Osteoblast (primary cell): ENCODE results near the gene TNFRSF14. TPM values are rescaled to one million over a fixed set of nuclear protein-coding genes. Genes with fewer than 3 reads are reported as not detected.

Source experiments
- DNase-seq: peaks from one replicate; pipeline ENCODE4 v3.0.0; 2011; ENCODE audit warnings: low spot score, mixed read lengths; ENCODE audit not compliant: insufficient read length; ENCODE audit errors: missing footprints
- H2AFZ ChIP-seq: 2 replicates; pipeline ENCODE4 v1.6.0; 2011; ENCODE audit warnings: mild to moderate bottlenecking, low read length
- H3K27ac ChIP-seq: 2 replicates; pipeline ENCODE4 v1.5.1; 2011; ENCODE audit warnings: mild to moderate bottlenecking, low read depth, low read length, moderate library complexity
- H3K27me3 ChIP-seq: 2 replicates; pipeline ENCODE4 v1.6.0; 2012; ENCODE audit warnings: mild to moderate bottlenecking, control low read depth, inconsistent platforms, low read length, moderate library complexity; ENCODE audit not compliant: insufficient read depth
- H3K36me3 ChIP-seq: 2 replicates; pipeline ENCODE4 v1.5.1; 2011; ENCODE audit warnings: mild to moderate bottlenecking, low read length, control low read depth, moderate library complexity; ENCODE audit not compliant: insufficient read depth
- H3K4me1 ChIP-seq: 2 replicates; pipeline ENCODE4 v1.5.1; 2011; ENCODE audit warnings: mild to moderate bottlenecking, low read length, control low read depth, moderate library complexity; ENCODE audit not compliant: insufficient read depth
- H3K4me2 ChIP-seq: 2 replicates; pipeline ENCODE4 v1.6.0; 2011; ENCODE audit warnings: mild to moderate bottlenecking, low read length; ENCODE audit not compliant: insufficient read depth
- H3K4me3 ChIP-seq: fragments of 200-600 bp; sonication (generic); 3 replicates; pipeline ENCODE4 v1.5.1; 2012; ENCODE audit warnings: mild to moderate bottlenecking, low read length, inconsistent platforms; ENCODE audit not compliant: insufficient read depth
- H3K79me2 ChIP-seq: 2 replicates; pipeline ENCODE4 v1.6.0; 2012; ENCODE audit warnings: mild to moderate bottlenecking, low read length, control low read depth, inconsistent platforms; ENCODE audit not compliant: insufficient read depth
- H3K9me3 ChIP-seq: 2 replicates; pipeline ENCODE4 v1.5.1; 2011; ENCODE audit warnings: low read depth, low read length, control low read depth
- H4K20me1 ChIP-seq: 2 replicates; pipeline ENCODE4 v1.6.0; 2012; ENCODE audit warnings: mild to moderate bottlenecking, low read length, control low read depth; ENCODE audit not compliant: insufficient read depth
- CTCF ChIP-seq: IDR thresholded peaks from 2 replicates; pipeline ENCODE4 v1.5.1; 2011; ENCODE audit warnings: mild to moderate bottlenecking, low read depth, low read length, moderate library complexity; ENCODE audit errors: extremely low read depth
- total RNA-seq: library from RNA; depleted of rRNA; stranded (reverse); fragments of >200 nt; gene quantifications from 2 replicates; pipeline ENCODE4 v1.2.3, GENCODE V29; 2012

Gene TNFRSF14
- total RNA-seq, 1 donor = 36.6 TPM

- Histone ChIP-seq H3K9me3 (no peaks in the 10 kb centered on the region), H3K4me2 (no peak overlapping the region), H3K27ac (no peak overlapping the region), H3K4me3 (no peak overlapping the region), H3K36me3 (no peaks in the 10 kb centered on the region), H2AFZ (peak overlapping the region; percentile 80), H4K20me1 (no peaks in the 10 kb centered on the region), H3K27me3 (no peaks in the 10 kb centered on the region), H3K4me1 (peaks cover 5% of the 10 kb centered on the region), H3K79me2 (no peaks in the 10 kb centered on the region)
- no peak for DNase-seq
- no peak for TF ChIP-seq CTCF
Measured at GRCh38 chr1:2578758-2579118, 22.6 kb downstream of the TNFRSF14 start.

GRCh38 chr1:2580691-2581090 is 24.5 kb downstream of the TNFRSF14 start:
- Histone ChIP-seq H3K4me2 (no peak overlapping the region), H3K4me3 (no peak overlapping the region), H3K27ac (no peak overlapping the region), H3K9me3 (no peaks in the 10 kb centered on the region), H3K36me3 (no peaks in the 10 kb centered on the region), H2AFZ (no peak overlapping the region), H4K20me1 (no peaks in the 10 kb centered on the region), H3K27me3 (no peaks in the 10 kb centered on the region), H3K79me2 (no peaks in the 10 kb centered on the region), H3K4me1 (peaks cover 7% of the 10 kb centered on the region)
- peak; percentile 27 for DNase-seq
- TF ChIP-seq CTCF = no peak

DNA sequence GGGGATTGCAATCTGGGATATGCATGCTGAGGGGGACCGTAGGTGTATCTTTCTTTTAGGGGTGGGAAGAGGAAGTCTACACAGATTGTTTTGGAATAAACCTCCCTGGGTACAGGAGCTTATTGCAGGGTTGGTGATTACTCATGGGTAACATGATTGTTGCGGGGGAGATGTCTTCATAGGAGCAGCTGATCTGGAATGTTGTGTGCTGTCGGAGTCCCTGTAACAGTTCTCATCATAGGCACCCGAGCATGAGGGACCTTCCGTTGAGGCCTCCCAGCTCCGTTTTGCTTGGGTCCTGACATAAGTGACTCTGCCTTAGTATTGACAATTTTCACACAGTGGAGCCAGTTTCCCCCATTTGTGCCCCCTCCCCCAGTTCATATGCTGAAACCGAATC is 26.2 kb downstream of the TNFRSF14 start:
- Histone ChIP-seq H4K20me1 (no peaks in the 10 kb centered on the region), H3K79me2 (peaks cover 3% of the 10 kb centered on the region), H2AFZ (no peak overlapping the region), H3K4me3 (no peak overlapping the region), H3K36me3 (no peaks in the 10 kb centered on the region), H3K27ac (no peak overlapping the region), H3K27me3 (no peaks in the 10 kb centered on the region), H3K9me3 (no peaks in the 10 kb centered on the region), H3K4me2 (no peak overlapping the region), H3K4me1 (peaks cover 8% of the 10 kb centered on the region)
- peak; percentile 87 for DNase-seq
- no peak for TF ChIP-seq CTCF

GRCh38 chr1:2583331-2583791 is 27.2 kb downstream of the TNFRSF14 start:
- peaks cover 4% of the 10 kb centered on the region for H3K79me2 ChIP-seq
- peak; percentile 78 for DNase-seq
- H3K4me2 ChIP-seq = no peak overlapping the region
- H3K9me3 ChIP-seq = no peaks in the 10 kb centered on the region
- no peaks in the 10 kb centered on the region for H4K20me1 ChIP-seq
- H3K4me1 ChIP-seq = peaks cover 8% of the 10 kb centered on the region
- H2AFZ ChIP-seq = no peak overlapping the region
- no peak overlapping the region for H3K4me3 ChIP-seq
- no peaks in the 10 kb centered on the region for H3K36me3 ChIP-seq
- H3K27me3 ChIP-seq = no peaks in the 10 kb centered on the region
- no peak overlapping the region for H3K27ac ChIP-seq
- TF ChIP-seq CTCF = no peak
